Measurements from ENCODE around the gene RREB1.
"Not testable (repeated sequence)": the region's sequence is repeated elsewhere in the genome, so short reads cannot be mapped to it uniquely, and the experiment has no call there.

Gene RREB1

GRCh38 chr6:7264686-7265384, 157.1 kb downstream of the RREB1 start:
- no peak for DNase-seq
- in situ Hi-C loops (cut with MboI; ENCODE audit: low pct_unique_long_range_greater_than_20kb, low sequenced_read_pairs) = loop anchor here (25.0 kb wide), 1 partner anchor 347 kb away; no protein-coding TSS in a partner anchor

GRCh38 chr6:7265385-7265726, 157.6 kb downstream of the RREB1 start:
- in situ Hi-C loops (cut with MboI; ENCODE audit: low pct_unique_long_range_greater_than_20kb, low sequenced_read_pairs) = loop anchor here (25.0 kb wide), 1 partner anchor 347 kb away; no protein-coding TSS in a partner anchor

GRCh38 chr6:7267071-7267465, 159.3 kb downstream of the RREB1 start:
- in situ Hi-C loops (cut with MboI; ENCODE audit: low pct_unique_long_range_greater_than_20kb, low sequenced_read_pairs) = loop anchor here (25.0 kb wide), 1 partner anchor 345 kb away; no protein-coding TSS in a partner anchor
- DNase-seq = no peak

More at GRCh38 chr6:7265385-7265726, 157.6 kb downstream of the RREB1 start:
- DNase-seq = not testable (repeated sequence)

- in situ Hi-C loops (cut with MboI; ENCODE audit: low pct_unique_long_range_greater_than_20kb, low sequenced_read_pairs) = loop anchor here (25.0 kb wide), 1 partner anchor 345 kb away; no protein-coding TSS in a partner anchor
Observed at GRCh38 chr6:7267466-7268091, 159.8 kb downstream of the RREB1 start.

GRCh38 chr6:7268362-7268761, 160.6 kb downstream of the RREB1 start:
- DNase-seq = no peak

More at GRCh38 chr6:7267466-7268091, 159.8 kb downstream of the RREB1 start:
- DNase-seq = no peak

GRCh38 chr6:7268816-7269555, 161.2 kb downstream of the RREB1 start:
- in situ Hi-C loops (cut with MboI; ENCODE audit: low pct_unique_long_range_greater_than_20kb, low sequenced_read_pairs) = loop anchor here (25.0 kb wide), 1 partner anchor 343 kb away; no protein-coding TSS in a partner anchor
- DNase-seq = no peak

More at GRCh38 chr6:7268362-7268761, 160.6 kb downstream of the RREB1 start:
- in situ Hi-C loops (cut with MboI; ENCODE audit: low pct_unique_long_range_greater_than_20kb, low sequenced_read_pairs) = loop anchor here (25.0 kb wide), 1 partner anchor 344 kb away; no protein-coding TSS in a partner anchor

GRCh38 chr6:7269816-7270215, 162.1 kb downstream of the RREB1 start:
- in situ Hi-C loops (cut with MboI; ENCODE audit: low pct_unique_long_range_greater_than_20kb, low sequenced_read_pairs) = loop anchor here (25.0 kb wide), 1 partner anchor 342 kb away; no protein-coding TSS in a partner anchor
- DNase-seq = no peak

- in situ Hi-C loops (cut with MboI; ENCODE audit: low pct_unique_long_range_greater_than_20kb, low sequenced_read_pairs) = loop anchor here (25.0 kb wide), 1 partner anchor 342 kb away; no protein-coding TSS in a partner anchor
- DNase-seq = no peak
Observed at GRCh38 chr6:7270320-7271204, 162.8 kb downstream of the RREB1 start.

GRCh38 chr6:7271205-7271534, 163.4 kb downstream of the RREB1 start:
- in situ Hi-C loops (cut with MboI; ENCODE audit: low pct_unique_long_range_greater_than_20kb, low sequenced_read_pairs) = loop anchor here (25.0 kb wide), 1 partner anchor 341 kb away; no protein-coding TSS in a partner anchor
- no peak for DNase-seq

- DNase-seq = no peak
- in situ Hi-C loops (cut with MboI; ENCODE audit: low pct_unique_long_range_greater_than_20kb, low sequenced_read_pairs) = loop anchor here (25.0 kb wide), 1 partner anchor 339 kb away; no protein-coding TSS in a partner anchor
Observed at GRCh38 chr6:7273709-7274108, 165.9 kb downstream of the RREB1 start.

- not testable (repeated sequence) for DNase-seq
- in situ Hi-C loops (cut with MboI; ENCODE audit: low pct_unique_long_range_greater_than_20kb, low sequenced_read_pairs) = loop anchor here (25.0 kb wide), 1 partner anchor 338 kb away; no protein-coding TSS in a partner anchor
Observed at GRCh38 chr6:7274525-7274924, 166.8 kb downstream of the RREB1 start.

- DNase-seq = no peak
- in situ Hi-C loops (cut with MboI; ENCODE audit: low pct_unique_long_range_greater_than_20kb, low sequenced_read_pairs) = no loop called here
Observed at GRCh38 chr6:7276199-7276524, 168.4 kb downstream of the RREB1 start.

- in situ Hi-C loops (cut with MboI; ENCODE audit: low pct_unique_long_range_greater_than_20kb, low sequenced_read_pairs) = no loop called here
Observed at GRCh38 chr6:7282097-7282906, 174.5 kb downstream of the RREB1 start.

GRCh38 chr6:7283676-7284075, 175.9 kb downstream of the RREB1 start:
- no peak for DNase-seq
- in situ Hi-C loops (cut with MboI; ENCODE audit: low pct_unique_long_range_greater_than_20kb, low sequenced_read_pairs) = no loop called here

More at GRCh38 chr6:7282097-7282906, 174.5 kb downstream of the RREB1 start:
- DNase-seq = peak; percentile 48

- DNase-seq = no peak
- in situ Hi-C loops (cut with MboI; ENCODE audit: low pct_unique_long_range_greater_than_20kb, low sequenced_read_pairs) = no loop called here
Observed at GRCh38 chr6:7285416-7285815, 177.7 kb downstream of the RREB1 start.

GRCh38 chr6:7290079-7290478, 182.3 kb downstream of the RREB1 start:
- no peak for DNase-seq
- in situ Hi-C loops (cut with MboI; ENCODE audit: low pct_unique_long_range_greater_than_20kb, low sequenced_read_pairs) = no loop called here

- no peak for DNase-seq
- in situ Hi-C loops (cut with MboI; ENCODE audit: low pct_unique_long_range_greater_than_20kb, low sequenced_read_pairs) = no loop called here
Observed at GRCh38 chr6:7292596-7293255, 185.0 kb downstream of the RREB1 start.
